Lower lobe of right lung (tissue), 2 donors: ENCODE measurements around the gene P4HTM. TPM values are rescaled to one million over a fixed set of nuclear protein-coding genes. Genes with fewer than 3 reads are reported as not detected.

Experiments used
- ATAC-seq, 2 donors: fragments of 200-7000 bp; cut with Tn5 transposase; one replicate each; pipeline ENCODE4 v1.9.1; 2020 to 2022; ENCODE audit warnings: mild to moderate bottlenecking in 2 of 2, moderate library complexity in 2 of 2
- DNase-seq: peaks from one replicate; pipeline ENCODE4 v3.0.0-alpha.2; 2020
- H3K27ac ChIP-seq: fragments of 200-600 bp; one replicate; pipeline ENCODE4 v1.8.0; 2022
- H3K27me3 ChIP-seq: fragments of 200-600 bp; one replicate; pipeline ENCODE4 v1.8.0; 2022; ENCODE audit warnings: low read depth
- H3K36me3 ChIP-seq: fragments of 200-600 bp; one replicate; pipeline ENCODE4 v1.8.0; 2022; ENCODE audit warnings: mild to moderate bottlenecking
- H3K4me1 ChIP-seq: fragments of 200-600 bp; one replicate; pipeline ENCODE4 v1.8.0; 2022
- H3K4me3 ChIP-seq: fragments of 200-600 bp; one replicate; pipeline ENCODE4 v1.8.0; 2022; ENCODE audit warnings: mild to moderate bottlenecking
- H3K9me3 ChIP-seq: fragments of 200-600 bp; one replicate; pipeline ENCODE4 v1.8.0; 2022
- CTCF ChIP-seq: fragments of 200-600 bp; IDR thresholded peaks from one replicate; pipeline ENCODE4 v1.8.0; 2022; ENCODE audit warnings: antibody characterized with exemption, mild to moderate bottlenecking
- intact Hi-C: fragments of 100-400 bp; cut with DNase I; formaldehyde crosslinking; loops from one replicate; pipeline ENCODE4 v1.11.0; 2022
- total RNA-seq: library from RNA; stranded (reverse); fragmentation: NEBNext Ultra II Directional; extraction: Animal tissue kit (Norgen Biotek cat#: 25700); gene quantifications from one replicate; pipeline ENCODE4 v1.2.1, GENCODE V29; 2021
- donor health status: DM: no; HTN: yes; CAD: no; lungs with severe emphysema.

P4HTM gene
- total RNA-seq, 1 donor from 2014 or later: 44.0 TPM

GRCh38 chr3:49019941-49020329 lies 29.9 kb downstream of the P4HTM start:
- peaks cover 41% of the 10 kb centered on the region for H3K36me3 ChIP-seq
- H3K4me3 ChIP-seq: peak overlapping the region; percentile 93
- no peaks in the 10 kb centered on the region for H3K9me3 ChIP-seq
- ATAC-seq: no peak
- intact Hi-C loops: no loop called here
- H3K27me3 ChIP-seq: no peaks in the 10 kb centered on the region
- peak overlapping the region; percentile 100 for H3K27ac ChIP-seq
- TF ChIP-seq CTCF: no peak
- H3K4me1 ChIP-seq: peaks cover 50% of the 10 kb centered on the region
- DNase-seq: peak; percentile 31

DNA sequence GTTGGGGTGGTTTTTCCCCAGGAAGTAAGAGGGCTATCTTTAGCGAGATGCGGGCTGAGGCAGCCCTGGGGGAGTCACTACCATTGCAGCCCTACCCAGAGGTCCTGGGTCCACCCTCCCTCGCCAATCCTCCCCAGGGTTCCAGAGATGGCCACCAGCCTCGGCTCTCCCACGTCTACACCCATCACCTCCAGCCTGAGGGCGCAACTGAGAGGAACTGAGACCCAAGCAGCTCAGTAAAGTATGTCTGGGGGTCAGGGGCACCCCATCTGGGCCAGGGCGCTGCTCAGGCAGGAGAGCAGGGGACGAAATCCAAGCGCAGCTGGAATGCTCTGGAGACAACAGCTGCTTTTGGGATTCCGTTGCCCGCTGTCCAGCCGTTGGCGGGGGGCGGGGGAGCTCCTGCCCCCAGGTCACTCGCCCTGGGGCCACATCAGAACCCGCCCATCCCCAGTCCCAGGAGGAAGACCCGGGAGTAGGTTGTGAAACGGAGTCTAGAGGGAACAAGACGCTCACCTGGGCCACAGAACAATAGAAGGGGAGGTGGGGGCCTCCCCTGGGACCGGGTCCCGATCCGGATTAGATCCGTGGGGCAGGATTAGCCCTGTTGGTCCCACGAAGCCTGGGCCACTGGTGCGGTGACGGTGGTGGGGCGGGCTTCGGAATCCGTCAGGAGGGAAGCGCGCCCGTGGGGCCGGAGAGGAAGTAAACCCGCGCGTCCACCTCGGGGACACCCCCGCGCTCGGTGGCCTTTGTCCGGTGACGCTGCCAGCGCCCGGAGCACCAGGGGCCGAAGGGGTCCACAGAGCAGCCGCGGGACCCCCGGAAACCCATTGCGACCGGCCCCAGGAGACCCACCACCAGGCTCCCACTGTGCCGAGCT lies 30.5 kb downstream of the P4HTM start:
- Histone ChIP-seq H3K9me3 (no peaks in the 10 kb centered on the region), H3K27me3 (no peaks in the 10 kb centered on the region), H3K27ac (peak overlapping the region; percentile 100), H3K4me3 (peak overlapping the region; percentile 93), H3K4me1 (peaks cover 54% of the 10 kb centered on the region), H3K36me3 (peaks cover 41% of the 10 kb centered on the region)
- DNase-seq (peak; percentile 87), ATAC-seq (peak; percentile 26 to 29)
- TF ChIP-seq CTCF: no peak
- intact Hi-C loops: no loop called here

- peaks cover 41% of the 10 kb centered on the region for H3K36me3 ChIP-seq
- ATAC-seq (peak; percentile 93 to 95), DNase-seq (peak; percentile 100)
- H3K9me3 ChIP-seq: no peaks in the 10 kb centered on the region
- peak overlapping the region; percentile 93 for H3K4me3 ChIP-seq
- TF ChIP-seq CTCF: no peak
- intact Hi-C loops: no loop called here
- H3K27ac ChIP-seq: peak overlapping the region; percentile 100
- peaks cover 54% of the 10 kb centered on the region for H3K4me1 ChIP-seq
- no peaks in the 10 kb centered on the region for H3K27me3 ChIP-seq
Measured at GRCh38 chr3:49021213-49021812, 31.3 kb downstream of the P4HTM start.

- peak; percentile 96 for DNase-seq
- TF ChIP-seq CTCF: peak; percentile 98
- H3K4me1 ChIP-seq: peaks cover 50% of the 10 kb centered on the region
- H3K27ac ChIP-seq: peak within 1 kb of the TSS; percentile 100
- peak within 1 kb of the TSS; percentile 93 for H3K4me3 ChIP-seq
- H3K36me3 ChIP-seq: peaks cover 42% of the 10 kb centered on the region
- H3K9me3 ChIP-seq: no peaks in the 10 kb centered on the region
- peak; percentile 91 to 94 for ATAC-seq
- intact Hi-C loops: no loop called here
- H3K27me3 ChIP-seq: no peaks in the 10 kb centered on the region
Measured at GRCh38 chr3:49021813-49022687, 32.0 kb downstream of the P4HTM start, which contains the start of gene NDUFAF3. Gene NDUFAF3 (plus strand): TSS chr3:49022121. CDS start chr3:49022145, 24 bp downstream.

DNA sequence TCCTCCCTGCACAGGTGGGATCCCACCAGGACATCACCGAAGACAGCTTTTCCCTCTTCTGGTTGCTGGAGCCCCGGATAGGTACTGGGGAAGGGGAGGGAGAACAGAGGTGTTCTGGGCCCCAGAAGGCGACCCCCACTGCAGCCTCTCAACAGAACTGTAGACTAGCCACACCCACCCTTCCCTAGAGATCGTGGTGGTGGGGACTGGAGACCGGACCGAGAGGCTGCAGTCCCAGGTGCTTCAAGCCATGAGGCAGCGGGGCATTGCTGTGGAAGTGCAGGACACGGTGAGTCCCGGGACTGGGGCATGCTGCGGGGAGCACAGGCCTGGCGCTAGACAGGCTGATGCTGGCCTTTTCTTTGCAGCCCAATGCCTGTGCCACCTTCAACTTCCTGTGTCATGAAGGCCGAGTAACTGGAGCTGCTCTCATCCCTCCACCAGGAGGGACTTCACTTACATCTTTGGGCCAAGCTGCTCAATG lies 32.7 kb downstream of the P4HTM start:
- intact Hi-C loops: no loop called here
- Histone ChIP-seq H3K4me1 (peaks cover 43% of the 10 kb centered on the region), H3K4me3 (peak overlapping the region; percentile 93), H3K27me3 (no peaks in the 10 kb centered on the region), H3K36me3 (peaks cover 42% of the 10 kb centered on the region), H3K27ac (peak overlapping the region; percentile 100), H3K9me3 (no peaks in the 10 kb centered on the region)
- ATAC-seq: no peak
- DNase-seq: peak; percentile 51
- no peak for TF ChIP-seq CTCF
